SK-N-SH (cell line): Measurements from ENCODE around the gene PF4V1. TPM values are rescaled to one million over a fixed set of nuclear protein-coding genes. Genes with fewer than 3 reads are reported as not detected.

Experiments
- CTCF ChIA-PET: fragments of 300-600, 350-600 bp; formaldehyde crosslinking; extraction: SDS; loops from one replicate; lab custom pipeline; 2021; lab: Yijun Ruan, JAX
- POLR2A ChIA-PET: fragments of 350-600 bp; sonication (Branson Sonifier 250); formaldehyde crosslinking; extraction: SDS; loops from one replicate; lab custom pipeline; 2020; ENCODE audit warnings: antibody characterized with exemption, inconsistent platforms; lab: Yijun Ruan, JAX
- DNase-seq: peaks from one replicate; pipeline ENCODE4 v3.0.0; 2012
- H2AFZ ChIP-seq: fragments of 200-600 bp; sonication (generic); 2 replicates; pipeline ENCODE4 v1.8.1; 2016; ENCODE audit warnings: antibody characterized with exemption, mild to moderate bottlenecking, low read depth
- H3F3A ChIP-seq: fragments of 200-600 bp; sonication (generic); replicated peaks from 2 replicates; pipeline ENCODE3; 2016; ENCODE audit warnings: antibody characterized with exemption, mild to moderate bottlenecking; ENCODE audit not compliant: insufficient read depth
- H3K27ac ChIP-seq, 2 experiments: fragments of 200-500 bp in 1 of 2; fragments of 200-600 bp in 1 of 2; sonication (Bioruptor generic) in 1 of 2; sonication (generic), shearing (Covaris generic) in 1 of 2; 2 replicates each; pipeline versions ENCODE4 v1.5.1 to v1.6.1; 2014 to 2016; ENCODE audit warnings: low read depth in 2 of 2, inconsistent platforms in 1 of 2, low read length in 1 of 2, mild to moderate bottlenecking in 1 of 2, mixed read lengths in 1 of 2
- H3K27me3 ChIP-seq: fragments of 200-600 bp; sonication (generic), shearing (Covaris generic); 2 replicates; pipeline ENCODE4 v1.6.1; 2016; ENCODE audit warnings: mixed run types; ENCODE audit not compliant: insufficient read depth
- H3K36me3 ChIP-seq, 2 experiments: fragments of 200-500 bp in 1 of 2; fragments of 200-600 bp in 1 of 2; sonication (Bioruptor generic) in 1 of 2; sonication (generic) in 1 of 2; replicated peaks in 1 of 2; 2 replicates each; pipeline versions ENCODE3 to v1.5.1; 2014 to 2016; ENCODE audit warnings: low read length in 1 of 2, mild to moderate bottlenecking in 1 of 2; ENCODE audit not compliant: insufficient read depth in 2 of 2, control insufficient read depth in 1 of 2
- H3K4me1 ChIP-seq, 2 experiments: fragments of 200-500 bp in 1 of 2; fragments of 200-600 bp in 1 of 2; sonication (Bioruptor generic) in 1 of 2; sonication (generic), shearing (Covaris generic) in 1 of 2; 2 replicates each; pipeline versions ENCODE4 v1.5.1 to v1.6.1; 2014 to 2016; ENCODE audit warnings: low read depth in 1 of 2, low read length in 1 of 2, mixed run types in 1 of 2; ENCODE audit not compliant: insufficient read depth in 2 of 2, control insufficient read depth in 1 of 2
- H3K4me2 ChIP-seq: fragments of 200-600 bp; sonication (generic), shearing (Covaris generic); 2 replicates; pipeline ENCODE4 v1.6.1; 2017; ENCODE audit warnings: mixed run types
- H3K4me3 ChIP-seq, 2 experiments: fragments of 200-500 bp in 1 of 2; fragments of 200-600 bp in 1 of 2; sonication (Bioruptor generic) in 1 of 2; sonication (generic), shearing (Covaris generic) in 1 of 2; 2 replicates each; pipeline versions ENCODE4 v1.5.1 to v1.8.1; 2014 to 2016; ENCODE audit warnings: low read depth in 2 of 2, inconsistent platforms in 1 of 2, low read length in 1 of 2, mild to moderate bottlenecking in 1 of 2, mixed read lengths in 1 of 2, moderate library complexity in 1 of 2
- H3K79me2 ChIP-seq: fragments of 200-600 bp; sonication (generic); 2 replicates; pipeline ENCODE4 v1.8.1; 2017; ENCODE audit warnings: mild to moderate bottlenecking; ENCODE audit not compliant: insufficient read depth
- H3K9ac ChIP-seq: fragments of 200-600 bp; sonication (generic); 2 replicates; pipeline ENCODE4 v1.6.1; 2017; ENCODE audit warnings: mixed run types
- H3K9me2 ChIP-seq: fragments of 200-600 bp; sonication (generic); 2 replicates; pipeline ENCODE4 v1.6.1; 2017; ENCODE audit warnings: mixed run types
- H3K9me3 ChIP-seq: fragments of 200-600 bp; sonication (generic); 2 replicates; pipeline ENCODE4 v1.6.1; 2017; ENCODE audit warnings: mixed run types, mild to moderate bottlenecking, moderate library complexity
- H4K20me1 ChIP-seq: fragments of 200-600 bp; sonication (generic); 2 replicates; pipeline ENCODE4 v1.6.1; 2017; ENCODE audit warnings: mild to moderate bottlenecking, mixed run types; ENCODE audit not compliant: insufficient read depth
- CTCF ChIP-seq: fragments of 200-600 bp; sonication (generic); IDR thresholded peaks from 2 replicates; pipeline ENCODE4 v1.6.1; 2017; ENCODE audit warnings: antibody characterized with exemption, mild to moderate bottlenecking, moderate library complexity
- ELF1 ChIP-seq: IDR thresholded peaks from 2 replicates; pipeline ENCODE4 v1.4.0; 2012
- EP300 ChIP-seq, 2 experiments: IDR thresholded peaks; 2 replicates each; pipeline versions ENCODE4 v1.4.0 to v1.6.1; 2012; ENCODE audit warnings: borderline replicate concordance in 1 of 2, low read depth in 1 of 2, low read length in 1 of 2
- FOXM1 ChIP-seq: IDR thresholded peaks from 2 replicates; pipeline ENCODE4 v1.4.0; 2012; ENCODE audit warnings: low read depth, mild to moderate bottlenecking
- GABPA ChIP-seq: IDR thresholded peaks from 2 replicates; pipeline ENCODE4 v1.4.0; 2012; ENCODE audit warnings: low read depth, mild to moderate bottlenecking
- JUND ChIP-seq: IDR thresholded peaks from 2 replicates; pipeline ENCODE4 v1.4.0; 2012
- MAX ChIP-seq: IDR thresholded peaks from 2 replicates; pipeline ENCODE4 v1.4.0; 2012; ENCODE audit warnings: low read depth
- MXI1 ChIP-seq: IDR thresholded peaks from 2 replicates; pipeline ENCODE4 v1.6.1; 2012; ENCODE audit warnings: mild to moderate bottlenecking, low read depth, low read length, improper control_type of control experiment
- NRF1 ChIP-seq: IDR thresholded peaks from 2 replicates; pipeline ENCODE4 v1.6.1; 2012; ENCODE audit warnings: low read depth, mild to moderate bottlenecking, low read length
- PBX3 ChIP-seq: IDR thresholded peaks from 2 replicates; pipeline ENCODE4; 2012
- POLR2AphosphoS5 ChIP-seq: IDR thresholded peaks from 2 replicates; pipeline ENCODE4 v1.6.1; 2012; ENCODE audit warnings: low read depth, low read length
- RCOR1 ChIP-seq: fragments of 150-350 bp; IDR thresholded peaks from 2 replicates; pipeline ENCODE4 v1.6.1; 2017; ENCODE audit warnings: antibody characterized with exemption, low read length
- REST ChIP-seq: IDR thresholded peaks from 2 replicates; pipeline ENCODE4 v1.6.1; 2012; ENCODE audit warnings: mild to moderate bottlenecking, low read depth, low read length, moderate library complexity
- RFX5 ChIP-seq: IDR thresholded peaks from 2 replicates; pipeline ENCODE4 v1.6.1; 2012; ENCODE audit warnings: mild to moderate bottlenecking, improper control_type of control experiment, low read length
- TAF1 ChIP-seq: IDR thresholded peaks from 2 replicates; pipeline ENCODE4 v1.6.1; 2012; ENCODE audit warnings: low read depth, mild to moderate bottlenecking, low read length, moderate library complexity, borderline replicate concordance
- TCF12 ChIP-seq: IDR thresholded peaks from 2 replicates; pipeline ENCODE4 v1.4.0; 2012
- TEAD4 ChIP-seq: IDR thresholded peaks from 2 replicates; pipeline ENCODE4 v1.4.0; 2012; ENCODE audit warnings: mild to moderate bottlenecking, borderline replicate concordance; ENCODE audit not compliant: insufficient read depth
- USF1 ChIP-seq: IDR thresholded peaks from 2 replicates; pipeline ENCODE4 v1.4.0; 2012; ENCODE audit warnings: low read depth, borderline replicate concordance
- WGBS: methylation state at CpG from one replicate; pipeline ENCODE4 v1.1.6; 2017; ENCODE audit warnings: low lambda C conversion rate; 5-methylcytosine and 5-hydroxymethylcytosine counted together
- polyA plus RNA-seq, 3 experiments: library from polyadenylated mRNA; depleted of rRNA; stranded (reverse); fragments of >200 nt; gene quantifications; 2 replicates each; pipeline ENCODE4 v1.2.3, GENCODE V29; 2012

PF4V1 gene
- polyA plus RNA-seq, 1 of the 3 experiments (the other 2 are of a cell fraction) = not detected

- no peak overlapping the region for H3K4me2 ChIP-seq
- POLR2A ChIA-PET = no interaction called here
- no peaks in the 10 kb centered on the region for H3K36me3 ChIP-seq
- H3K9me2 ChIP-seq = no peaks in the 10 kb centered on the region
- no peak for DNase-seq
- CTCF ChIA-PET = no interaction called here
- H3K27ac ChIP-seq = no peak overlapping the region
- H3F3A ChIP-seq = no peaks in the 10 kb centered on the region
- no peaks in the 10 kb centered on the region for H4K20me1 ChIP-seq
- H2AFZ ChIP-seq = no peak overlapping the region
- no peaks in the 10 kb centered on the region for H3K9me3 ChIP-seq
- TF ChIP-seq TEAD4 (no peak), EP300 (IDR thresholded peaks at IDR 0.05; ENCODE audit: borderline replicate concordance in 1 of 2, low read depth in 1 of 2, low read length in 1 of 2) (no peak), MAX (no peak), RFX5 (no peak), POLR2AphosphoS5 (no peak)
- 5% methylated on average over 2 of the region's 2 CpGs for WGBS
- no peaks in the 10 kb centered on the region for H3K79me2 ChIP-seq
- H3K9ac ChIP-seq = no peak overlapping the region
- H3K27me3 ChIP-seq = peaks cover 20% of the 10 kb centered on the region
- no peaks in the 10 kb centered on the region for H3K4me1 ChIP-seq
- H3K4me3 ChIP-seq = no peak overlapping the region
Observed at GRCh38 chr4:73896416-73896815, 43.3 kb downstream of the PF4V1 start.

GRCh38 chr4:73897380-73898136 is 44.5 kb downstream of the PF4V1 start:
- Histone ChIP-seq H3K9me3 (no peaks in the 10 kb centered on the region), H3K4me2 (no peak overlapping the region), H3K4me3 (no peak overlapping the region), H3K27ac (no peak overlapping the region), H3F3A (peaks cover 3% of the 10 kb centered on the region), H3K27me3 (peaks cover 20% of the 10 kb centered on the region), H3K36me3 (no peaks in the 10 kb centered on the region), H4K20me1 (no peaks in the 10 kb centered on the region), H3K4me1 (no peaks in the 10 kb centered on the region), H3K79me2 (no peaks in the 10 kb centered on the region), H3K9ac (no peak overlapping the region), H3K9me2 (no peaks in the 10 kb centered on the region), H2AFZ (no peak overlapping the region)
- ChIA-PET POLR2A (no interaction called here), CTCF (no interaction called here)
- TF ChIP-seq USF1 = no peak
- no peak for TF ChIP-seq MXI1
- no peak for TF ChIP-seq POLR2AphosphoS5
- no peak for TF ChIP-seq ELF1
- no peak for TF ChIP-seq TAF1
- TF ChIP-seq RCOR1 = no peak
- no peak for TF ChIP-seq TCF12
- TF ChIP-seq RFX5 = no peak
- no peak for TF ChIP-seq PBX3
- no peak for TF ChIP-seq REST
- no peak for TF ChIP-seq CTCF
- TF ChIP-seq NRF1 = no peak
- no peak for TF ChIP-seq JUND
- no peak for TF ChIP-seq GABPA
- TF ChIP-seq FOXM1 = no peak
- WGBS = 23% methylated on average over 4 of the region's 4 CpGs
- DNase-seq = no peak
